IPS DF 19.7 (cell line): ENCODE results near the gene BEND5.

ENCODE experiments used
- DNase-seq: peaks from one replicate; pipeline ENCODE4 v3.0.0-alpha.2; 2013; ENCODE audit warnings: low read depth, low spot score

Gene BEND5

DNA sequence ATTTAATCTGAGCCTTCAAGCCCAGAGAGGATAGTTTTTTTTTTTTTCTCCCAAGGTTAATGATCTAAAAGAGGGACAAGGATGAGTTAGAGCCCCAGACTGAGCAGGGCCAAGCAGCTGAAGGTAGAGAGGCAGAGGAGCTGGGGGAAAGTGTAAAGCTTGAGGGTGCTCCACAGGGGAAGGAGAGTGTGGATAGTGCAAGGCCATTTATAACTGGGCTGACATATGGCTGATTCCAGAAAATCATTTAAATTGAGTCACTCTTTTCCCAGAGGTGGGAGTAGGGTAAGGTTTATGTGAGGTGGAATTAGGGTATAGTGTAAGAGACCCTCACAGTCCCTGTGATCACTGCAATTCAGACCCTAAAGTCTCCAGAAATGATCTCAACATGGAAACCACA, 55.8 kb downstream of the BEND5 start:
- DNase-seq = no peak

- no peak for DNase-seq
Measured at GRCh38 chr1:48718705-48719104, 58.0 kb downstream of the BEND5 start.

GRCh38 chr1:48718116-48718630, 58.5 kb downstream of the BEND5 start:
- no peak for DNase-seq

DNA sequence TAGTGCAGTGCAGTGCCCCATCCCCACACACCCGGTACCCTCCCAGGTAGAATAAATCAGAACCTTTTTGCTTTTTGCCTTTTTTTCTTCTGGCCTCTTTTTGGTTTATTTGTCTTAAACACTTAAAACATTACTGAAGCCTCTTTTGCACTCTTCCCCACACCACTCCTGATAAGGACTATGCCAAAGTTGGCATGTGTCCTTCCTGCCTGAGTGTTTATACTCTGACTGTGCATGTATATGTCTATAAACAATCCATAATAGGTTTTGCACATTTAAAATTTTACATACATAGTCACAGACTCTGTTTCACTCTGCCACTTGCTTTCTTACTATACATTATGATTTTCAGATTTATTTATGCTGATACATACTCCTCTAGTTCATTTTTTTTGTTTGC, 59.6 kb downstream of the BEND5 start:
- no peak for DNase-seq

DNA sequence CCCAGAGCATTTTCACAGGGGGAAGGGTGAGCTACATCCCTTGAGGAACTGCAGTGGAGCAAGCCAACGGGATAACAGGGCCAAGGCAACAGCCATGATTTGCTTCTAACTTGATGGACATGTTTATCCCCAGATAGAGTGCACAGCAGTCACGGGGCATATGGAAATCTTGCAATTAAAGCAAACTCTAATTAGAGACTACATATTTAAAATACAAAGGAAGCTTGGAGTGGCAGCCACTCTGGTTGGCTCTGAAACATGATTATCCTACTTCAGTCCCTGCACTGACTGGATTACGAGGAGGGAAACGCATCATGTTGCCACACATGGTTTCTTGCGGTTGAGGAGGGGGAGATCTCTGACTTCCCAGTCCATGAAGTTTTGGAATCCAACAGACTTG, 60.8 kb downstream of the BEND5 start:
- DNase-seq = no peak

DNA sequence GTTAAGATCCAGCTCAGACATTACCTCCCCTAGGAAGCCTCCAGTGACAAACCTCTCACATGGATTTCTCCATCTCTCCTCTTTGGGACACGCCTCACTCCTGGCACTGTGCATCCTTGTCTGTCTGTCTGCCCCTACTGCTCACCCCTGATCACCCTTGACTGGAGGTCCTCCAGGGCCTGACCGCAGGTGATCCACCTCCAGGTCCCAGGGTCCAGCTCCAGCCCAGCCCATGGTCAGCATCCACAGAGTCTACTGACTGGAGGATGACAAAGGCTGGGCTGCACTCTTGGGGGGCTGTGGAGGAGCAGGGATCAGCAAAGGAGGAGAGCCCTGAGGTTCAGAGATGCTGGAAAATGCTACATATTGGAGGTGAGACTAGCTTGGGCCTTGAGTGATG, 65.8 kb downstream of the BEND5 start:
- no peak for DNase-seq

DNA sequence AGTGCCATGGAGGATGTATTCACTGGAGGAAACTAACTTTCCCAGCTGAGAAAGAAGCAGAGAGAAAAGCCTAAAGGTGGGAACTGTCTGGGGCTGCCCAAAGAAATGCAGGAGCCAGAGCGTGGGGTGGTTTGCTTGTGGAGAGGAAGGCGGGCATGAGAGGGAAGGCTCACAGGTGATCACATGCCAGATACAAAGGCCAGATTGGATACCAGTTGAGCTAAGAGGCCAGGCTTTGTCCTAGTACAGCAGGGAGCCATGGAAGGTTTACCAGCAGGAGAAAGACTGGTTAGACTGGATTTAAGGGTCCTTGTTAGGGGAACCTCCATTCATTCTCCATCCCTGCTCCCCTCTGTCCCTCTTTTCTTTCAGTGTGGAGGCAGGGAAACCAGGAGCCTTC, 66.4 kb downstream of the BEND5 start:
- DNase-seq = peak; percentile 38

- no peak for DNase-seq
Measured at GRCh38 chr1:48704736-48705135, 72.0 kb downstream of the BEND5 start.

- no peak for DNase-seq
Measured at GRCh38 chr1:48701445-48701844, 75.2 kb downstream of the BEND5 start.

DNA sequence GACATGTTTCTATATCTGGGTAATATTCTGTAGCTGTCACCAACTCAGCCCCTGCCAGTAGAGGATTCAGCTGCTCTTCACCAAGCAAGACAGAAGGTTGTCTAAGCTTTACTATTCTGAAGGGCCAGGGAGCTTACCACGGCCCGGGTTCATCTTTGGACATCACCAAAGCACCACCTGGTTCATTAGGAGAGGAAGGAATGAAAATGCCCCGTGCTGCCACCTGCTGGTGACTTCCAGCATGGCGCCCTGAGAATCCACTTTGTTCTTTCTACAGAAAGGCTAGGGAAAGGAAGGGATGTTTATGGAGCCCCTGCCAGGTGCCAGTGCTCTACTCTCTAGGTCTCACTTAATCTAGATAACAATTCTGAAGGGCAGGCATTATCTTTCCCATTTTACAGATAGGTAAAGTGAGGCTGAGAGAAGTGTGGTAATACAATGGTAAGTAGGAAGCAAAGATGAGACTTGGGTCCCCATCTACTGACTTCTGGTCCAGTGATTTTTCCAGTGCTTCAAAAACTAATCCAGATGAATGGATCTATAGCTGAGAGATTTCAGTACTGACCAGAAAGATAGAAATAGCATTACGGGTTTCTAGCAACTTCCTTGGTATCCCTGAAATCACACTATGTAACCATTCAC, 79.5 kb downstream of the BEND5 start:
- DNase-seq = no peak

DNA sequence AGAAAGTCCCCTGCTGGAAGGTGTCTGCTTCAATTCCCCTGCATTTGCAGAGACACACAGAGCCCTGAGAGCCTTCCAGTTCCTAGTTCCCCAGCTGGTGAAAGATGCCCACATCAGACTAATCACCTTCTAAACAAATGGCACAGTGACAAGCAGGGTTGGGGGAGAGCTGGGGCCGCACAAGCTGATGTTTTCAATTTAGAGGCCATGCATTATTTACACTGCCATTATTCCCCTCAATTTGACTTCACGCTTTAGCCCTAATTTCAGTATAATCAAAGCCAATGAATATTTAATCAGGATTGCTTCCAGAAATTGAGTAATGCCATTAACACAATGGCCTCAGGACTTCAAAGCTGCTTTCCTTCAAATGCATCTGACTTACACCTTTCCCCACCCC, 81.5 kb downstream of the BEND5 start:
- no peak for DNase-seq

GRCh38 chr1:48693674-48694320, 82.9 kb downstream of the BEND5 start:
- no peak for DNase-seq

- DNase-seq = no peak
Measured at GRCh38 chr1:48693180-48693579, 83.5 kb downstream of the BEND5 start.

- no peak for DNase-seq
Measured at GRCh38 chr1:48692235-48692634, 84.5 kb downstream of the BEND5 start.

DNA sequence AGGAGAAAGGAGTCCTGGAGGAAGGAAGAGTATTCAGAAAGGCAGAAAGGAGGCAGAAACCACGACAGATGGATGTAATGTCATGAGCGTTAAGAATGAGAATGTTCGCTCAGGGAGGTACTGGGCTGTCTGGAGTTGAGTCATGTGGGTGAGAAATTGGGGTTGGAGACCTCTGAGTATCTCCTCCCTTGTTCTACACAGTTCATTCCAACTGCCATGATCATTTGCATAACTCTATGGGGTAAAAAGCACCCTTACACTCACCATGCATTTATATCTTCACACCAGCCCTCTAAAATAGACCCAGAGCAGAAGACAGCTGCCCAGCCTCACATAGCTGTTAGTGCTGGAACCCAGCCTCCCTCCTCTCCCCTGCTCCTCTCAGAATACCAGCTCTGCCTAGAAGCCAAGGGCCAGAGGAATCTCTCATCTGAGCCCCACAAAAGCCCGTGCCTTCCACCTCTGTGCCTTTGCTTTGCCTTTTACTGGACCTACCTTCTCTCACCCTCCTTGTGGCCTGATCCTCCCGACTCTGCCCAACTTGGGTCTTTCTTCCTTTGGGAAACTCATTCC, 85.2 kb downstream of the BEND5 start:
- DNase-seq = no peak

- DNase-seq = no peak
Measured at GRCh38 chr1:48688102-48688760, 88.5 kb downstream of the BEND5 start.

DNA sequence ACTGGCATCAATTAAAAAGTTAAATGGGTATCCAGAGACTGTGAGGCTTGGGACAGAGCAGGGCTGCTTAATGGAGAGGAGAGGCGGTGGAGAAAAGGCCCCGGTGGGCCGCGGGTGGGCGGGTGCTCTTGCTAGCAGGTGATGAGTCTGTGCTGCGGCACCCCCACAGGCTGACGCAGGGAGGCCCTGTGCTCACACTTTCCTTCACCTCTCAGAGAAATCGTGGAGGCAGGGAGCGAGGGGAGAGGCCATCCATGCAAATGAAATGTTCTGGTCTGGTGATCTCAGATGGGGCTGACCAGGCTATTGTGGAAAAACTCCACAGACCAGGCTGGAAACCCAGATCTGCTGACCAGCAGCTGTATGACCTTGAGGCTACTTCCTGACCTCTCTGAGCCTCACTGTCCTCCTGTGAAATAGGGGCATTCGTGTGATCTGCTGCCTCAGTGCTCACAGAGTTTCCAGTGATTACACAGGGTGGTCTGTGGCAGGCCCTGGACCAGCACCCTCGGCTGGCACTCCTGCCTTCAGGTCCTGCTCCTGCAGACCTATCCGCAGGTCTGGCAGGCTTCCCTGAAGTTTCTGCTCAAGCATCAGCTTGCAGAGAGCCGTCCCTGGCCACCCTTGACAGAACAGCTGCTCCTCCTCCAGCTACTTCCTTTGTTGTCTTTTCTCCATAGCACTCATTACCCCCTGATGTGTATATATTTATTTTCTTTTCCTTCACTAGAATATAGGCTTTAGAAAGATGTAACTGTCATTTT, 89.2 kb downstream of the BEND5 start:
- DNase-seq = no peak

DNA sequence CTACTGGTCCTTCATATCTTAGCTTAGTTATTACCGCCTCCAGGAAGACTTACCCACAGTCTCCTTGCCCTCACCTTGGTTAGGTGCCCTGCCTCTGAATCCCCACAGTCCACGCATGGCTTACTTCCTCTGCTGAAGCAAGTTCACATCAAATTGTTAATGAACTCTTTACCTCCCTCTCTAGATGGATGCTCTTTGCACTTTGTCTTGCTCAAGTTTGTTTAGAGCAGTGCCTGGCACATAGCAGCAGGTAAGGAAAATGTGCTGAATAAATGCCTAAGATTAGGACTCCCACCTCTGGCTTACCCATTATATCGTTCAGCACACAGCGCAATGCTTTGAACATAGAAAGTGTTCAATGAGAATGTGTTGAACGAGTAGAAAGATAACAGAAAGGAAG, 90.5 kb downstream of the BEND5 start:
- no peak for DNase-seq

- DNase-seq = no peak
Measured at GRCh38 chr1:48684381-48684780, 92.3 kb downstream of the BEND5 start.

DNA sequence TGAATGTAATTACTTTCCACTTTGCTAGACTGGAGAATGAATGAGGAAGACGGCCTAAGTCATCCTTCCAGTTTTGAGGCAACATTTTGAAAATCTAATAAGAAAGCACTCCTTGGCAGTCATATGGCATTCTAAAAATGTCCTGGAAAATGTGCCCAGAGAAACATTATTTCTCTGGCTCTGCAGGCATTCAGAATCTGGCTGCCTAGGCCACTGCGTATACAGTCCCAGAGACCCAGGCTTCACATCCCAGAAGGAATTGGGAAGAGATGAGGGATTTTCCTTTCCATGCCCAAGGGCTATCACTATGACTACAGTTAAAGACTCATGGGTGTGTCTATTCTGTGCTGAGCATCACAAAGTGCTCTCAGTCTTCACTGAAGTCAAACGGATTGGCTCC, 92.9 kb downstream of the BEND5 start:
- DNase-seq = no peak

GRCh38 chr1:48681476-48682305, 95.0 kb downstream of the BEND5 start:
- no peak for DNase-seq
